ENCODE results near the gene PDZD2.
"Not testable (repeated sequence)": the region's sequence is repeated elsewhere in the genome, so short reads cannot be mapped to it uniquely, and the experiment has no call there.

Gene PDZD2

GRCh38 chr5:31965227-31965626, 326.3 kb downstream of the PDZD2 start:
- no peak for DNase-seq
- Histone ChIP-seq H3K27me3 (ENCODE audit: insufficient read depth, low read depth, severe bottlenecking) (no peaks in the 10 kb centered on the region), H3K36me3 (no peaks in the 10 kb centered on the region), H3K9me3 (ENCODE audit: severe bottlenecking) (no peaks in the 10 kb centered on the region), H3K27ac (no peak overlapping the region), H3K4me3 (ENCODE audit: low read depth, low read length) (no peak overlapping the region)
- TF ChIP-seq CTCF (IDR thresholded peaks at IDR 0.05; ENCODE audit: low read depth, low read length), result no peak

- no peak for DNase-seq
- no peak overlapping the region for H3K27ac ChIP-seq
Measured at GRCh38 chr5:31966936-31967335, 328.0 kb downstream of the PDZD2 start.

GRCh38 chr5:31967461-31967860, 328.5 kb downstream of the PDZD2 start:
- DNase-seq, result no peak
- no peak overlapping the region for H3K4me3 ChIP-seq (ENCODE audit: low read depth, low read length)
- no peaks in the 10 kb centered on the region for H3K9me3 ChIP-seq (ENCODE audit: severe bottlenecking)
- no peaks in the 10 kb centered on the region for H3K27me3 ChIP-seq (ENCODE audit: insufficient read depth, low read depth, severe bottlenecking)
- H3K27ac ChIP-seq, result no peak overlapping the region
- TF ChIP-seq CTCF (IDR thresholded peaks at IDR 0.05; ENCODE audit: low read depth, low read length), result no peak
- H3K36me3 ChIP-seq, result no peaks in the 10 kb centered on the region

More at GRCh38 chr5:31966936-31967335, 328.0 kb downstream of the PDZD2 start:
- H3K36me3 ChIP-seq, result no peaks in the 10 kb centered on the region
- no peaks in the 10 kb centered on the region for H3K9me3 ChIP-seq (ENCODE audit: severe bottlenecking)
- H3K4me3 ChIP-seq (ENCODE audit: low read depth, low read length), result no peak overlapping the region
- no peaks in the 10 kb centered on the region for H3K27me3 ChIP-seq (ENCODE audit: insufficient read depth, low read depth, severe bottlenecking)
- no peak for TF ChIP-seq CTCF (IDR thresholded peaks at IDR 0.05; ENCODE audit: low read depth, low read length)

GRCh38 chr5:31972558-31972957, 333.6 kb downstream of the PDZD2 start:
- no peaks in the 10 kb centered on the region for H3K36me3 ChIP-seq
- H3K27ac ChIP-seq, result no peak overlapping the region
- H3K4me3 ChIP-seq (ENCODE audit: low read depth, low read length), result no peak overlapping the region
- H3K9me3 ChIP-seq (ENCODE audit: severe bottlenecking), result no peaks in the 10 kb centered on the region
- no peak for TF ChIP-seq CTCF (IDR thresholded peaks at IDR 0.05; ENCODE audit: low read depth, low read length)
- no peak for DNase-seq
- H3K27me3 ChIP-seq (ENCODE audit: insufficient read depth, low read depth, severe bottlenecking), result no peaks in the 10 kb centered on the region

- H3K27me3 ChIP-seq (ENCODE audit: insufficient read depth, low read depth, severe bottlenecking); H3K9me3 ChIP-seq (ENCODE audit: severe bottlenecking); H3K4me3 ChIP-seq (ENCODE audit: low read depth, low read length); H3K27ac ChIP-seq; DNase-seq; H3K36me3 ChIP-seq: not testable (repeated sequence)
Measured at GRCh38 chr5:31975189-31975612, 336.3 kb downstream of the PDZD2 start.

- no peak overlapping the region for H3K4me3 ChIP-seq (ENCODE audit: low read depth, low read length)
- no peak for DNase-seq
- no peaks in the 10 kb centered on the region for H3K27me3 ChIP-seq (ENCODE audit: insufficient read depth, low read depth, severe bottlenecking)
- no peak for TF ChIP-seq CTCF (IDR thresholded peaks at IDR 0.05; ENCODE audit: low read depth, low read length)
- no peaks in the 10 kb centered on the region for H3K36me3 ChIP-seq
- H3K27ac ChIP-seq, result no peak overlapping the region
- H3K9me3 ChIP-seq (ENCODE audit: severe bottlenecking), result no peaks in the 10 kb centered on the region
Measured at GRCh38 chr5:31976169-31976568, 337.2 kb downstream of the PDZD2 start.

All from WERI-Rb-1 (cell line).